GM12872 (cell line): Measurements from ENCODE around the gene YY1AP1.

Source experiments
- CTCF ChIP-seq: IDR thresholded peaks from 3 replicates; pipeline ENCODE4 v1.5.1; 2011; ENCODE audit warnings: low read depth, mild to moderate bottlenecking, low read length, moderate library complexity; ENCODE audit not compliant: insufficient read depth

The YY1AP1 gene

GRCh38 chr1:155688324-155689080, at the start of gene YY1AP1:
Gene YY1AP1, minus strand, starts transcription at chr1:155688774. Its CDS starts 8,338 bp downstream, at chr1:155680436.
- TF ChIP-seq CTCF: no peak

GRCh38 chr1:155729031-155729898, 40.7 kb upstream of the YY1AP1 start:
- peak; percentile 80 for TF ChIP-seq CTCF

GRCh38 chr1:155725142-155725541, 36.6 kb upstream of the YY1AP1 start:
- TF ChIP-seq CTCF: no peak

- TF ChIP-seq CTCF: no peak
Measured at GRCh38 chr1:155719703-155720102, 31.1 kb upstream of the YY1AP1 start.

- TF ChIP-seq CTCF: no peak
Measured at GRCh38 chr1:155717041-155717440, 28.5 kb upstream of the YY1AP1 start.

- TF ChIP-seq CTCF: no peak
Measured at GRCh38 chr1:155715777-155716176, 27.2 kb upstream of the YY1AP1 start.

- no peak for TF ChIP-seq CTCF
Measured at GRCh38 chr1:155713075-155713474, 24.5 kb upstream of the YY1AP1 start.
